ENCODE measurements around the gene PROZ.

DNA sequence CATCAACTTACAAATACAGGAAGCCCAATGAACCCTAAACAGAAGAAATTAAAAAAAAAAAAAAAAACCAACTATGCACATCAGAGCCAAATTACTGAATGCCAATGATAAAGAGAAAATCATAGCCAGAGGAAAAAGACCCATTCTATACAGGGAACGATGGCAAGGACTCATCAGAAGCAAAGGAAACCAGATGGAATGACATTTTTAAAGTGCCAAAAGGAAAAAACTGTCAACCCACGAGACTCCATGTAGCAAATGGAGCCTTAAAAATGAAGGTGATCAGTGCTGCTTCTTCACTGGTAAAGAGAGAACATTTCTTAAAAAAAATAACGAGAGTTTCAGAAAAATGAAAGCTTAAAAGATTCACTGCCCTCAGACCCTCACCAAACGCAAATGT lies 31.7 kb downstream of the PROZ start:
- TF ChIP-seq, protein P1, sequence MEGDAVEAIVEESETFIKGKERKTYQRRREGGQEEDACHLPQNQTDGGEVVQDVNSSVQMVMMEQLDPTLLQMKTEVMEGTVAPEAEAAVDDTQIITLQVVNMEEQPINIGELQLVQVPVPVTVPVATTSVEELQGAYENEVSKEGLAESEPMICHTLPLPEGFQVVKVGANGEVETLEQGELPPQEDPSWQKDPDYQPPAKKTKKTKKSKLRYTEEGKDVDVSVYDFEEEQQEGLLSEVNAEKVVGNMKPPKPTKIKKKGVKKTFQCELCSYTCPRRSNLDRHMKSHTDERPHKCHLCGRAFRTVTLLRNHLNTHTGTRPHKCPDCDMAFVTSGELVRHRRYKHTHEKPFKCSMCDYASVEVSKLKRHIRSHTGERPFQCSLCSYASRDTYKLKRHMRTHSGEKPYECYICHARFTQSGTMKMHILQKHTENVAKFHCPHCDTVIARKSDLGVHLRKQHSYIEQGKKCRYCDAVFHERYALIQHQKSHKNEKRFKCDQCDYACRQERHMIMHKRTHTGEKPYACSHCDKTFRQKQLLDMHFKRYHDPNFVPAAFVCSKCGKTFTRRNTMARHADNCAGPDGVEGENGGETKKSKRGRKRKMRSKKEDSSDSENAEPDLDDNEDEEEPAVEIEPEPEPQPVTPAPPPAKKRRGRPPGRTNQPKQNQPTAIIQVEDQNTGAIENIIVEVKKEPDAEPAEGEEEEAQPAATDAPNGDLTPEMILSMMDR (optimal IDR thresholded peaks at IDR 0.05 in 1 of 3, IDR thresholded peaks at IDR 0.05 in 1 of 3, conservative IDR thresholded peaks at IDR 0.05 in 1 of 3; ENCODE audit: extremely low read depth in 1 of 3, insufficient read depth in 2 of 3, low read length in 3 of 3), result no peak
- TF ChIP-seq EZH2 (IDR thresholded peaks at IDR 0.05; ENCODE audit: low read length), result no peak
